HG03025 (cell line): Measurements from ENCODE around the gene ALG1L2.
"Not testable (repeated sequence)": the region's sequence is repeated elsewhere in the genome, so short reads cannot be mapped to it uniquely, and the experiment has no call there.

ENCODE experiments used
- ATAC-seq: cut with Tn5 transposase; IDR thresholded peaks from one replicate; pipeline ENCODE4 v1.9.1; 2021; ENCODE audit warnings: mild to moderate bottlenecking, moderate library complexity; ENCODE audit not compliant: unreplicated experiment, low FRiP score

ALG1L2 gene

DNA sequence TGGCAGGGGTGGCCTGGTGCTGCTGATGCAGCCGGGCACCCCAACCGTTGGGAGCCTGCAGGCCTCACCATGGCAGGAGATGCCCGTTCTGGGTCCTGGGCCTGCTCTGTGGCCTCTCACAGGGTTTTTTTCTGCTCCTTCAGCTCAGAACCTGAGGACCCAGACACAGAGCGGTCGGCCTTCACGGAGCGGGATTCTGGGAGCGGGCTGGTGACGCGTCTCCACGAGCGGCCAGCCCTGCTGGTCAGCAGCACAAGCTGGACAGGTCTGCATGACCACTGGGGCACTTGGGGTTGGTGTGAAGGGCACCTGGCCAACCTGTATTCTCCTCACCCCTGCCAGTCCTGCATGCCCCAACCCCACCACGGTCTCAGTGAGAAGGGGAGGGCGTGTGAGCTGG is 10.3 kb downstream of the ALG1L2 start:
- ATAC-seq: no peak

DNA sequence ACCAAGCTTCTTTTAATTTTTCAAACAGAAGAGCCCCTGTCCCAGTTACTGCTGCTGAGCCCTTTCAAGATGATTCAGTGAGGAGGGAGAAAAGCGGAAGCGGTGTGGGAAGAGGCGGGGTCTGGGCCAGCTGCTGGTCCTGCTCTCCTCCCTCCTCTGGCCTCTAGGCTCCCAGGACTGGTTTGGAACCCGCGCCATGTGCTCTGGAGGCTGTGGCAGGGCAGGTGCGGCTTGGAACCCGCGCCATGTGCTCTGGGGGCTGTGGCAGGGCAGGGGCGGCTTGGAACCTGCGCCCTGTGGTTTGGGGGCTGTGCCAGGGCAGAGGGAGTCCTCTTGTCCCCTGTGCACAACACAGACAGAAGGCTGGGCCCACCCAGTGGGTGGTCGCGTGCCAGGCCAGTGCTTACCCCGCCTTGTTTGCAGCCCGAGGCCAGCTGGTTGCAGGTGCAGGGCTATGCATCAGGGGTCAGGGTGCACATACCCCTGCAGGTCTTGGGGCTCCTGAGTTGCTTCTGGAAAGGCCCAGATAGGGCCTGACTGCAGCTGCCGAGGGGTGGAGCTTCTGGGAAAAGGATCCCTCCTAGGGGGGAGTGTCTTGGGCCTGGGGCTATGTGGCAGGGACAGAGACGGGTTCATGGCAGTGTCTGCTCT is 12.2 kb downstream of the ALG1L2 start:
- ATAC-seq: no peak

GRCh38 chr3:130094491-130094941 is 12.9 kb downstream of the ALG1L2 start:
- not testable (repeated sequence) for ATAC-seq

GRCh38 chr3:130095858-130096257 is 14.2 kb downstream of the ALG1L2 start:
- ATAC-seq: not testable (repeated sequence)

- not testable (repeated sequence) for ATAC-seq
These were observed 15.5 kb downstream of the ALG1L2 start for GRCh38 chr3:130097096-130097495.

GRCh38 chr3:130097690-130098638 is 16.3 kb downstream of the ALG1L2 start:
- not testable (repeated sequence) for ATAC-seq

DNA sequence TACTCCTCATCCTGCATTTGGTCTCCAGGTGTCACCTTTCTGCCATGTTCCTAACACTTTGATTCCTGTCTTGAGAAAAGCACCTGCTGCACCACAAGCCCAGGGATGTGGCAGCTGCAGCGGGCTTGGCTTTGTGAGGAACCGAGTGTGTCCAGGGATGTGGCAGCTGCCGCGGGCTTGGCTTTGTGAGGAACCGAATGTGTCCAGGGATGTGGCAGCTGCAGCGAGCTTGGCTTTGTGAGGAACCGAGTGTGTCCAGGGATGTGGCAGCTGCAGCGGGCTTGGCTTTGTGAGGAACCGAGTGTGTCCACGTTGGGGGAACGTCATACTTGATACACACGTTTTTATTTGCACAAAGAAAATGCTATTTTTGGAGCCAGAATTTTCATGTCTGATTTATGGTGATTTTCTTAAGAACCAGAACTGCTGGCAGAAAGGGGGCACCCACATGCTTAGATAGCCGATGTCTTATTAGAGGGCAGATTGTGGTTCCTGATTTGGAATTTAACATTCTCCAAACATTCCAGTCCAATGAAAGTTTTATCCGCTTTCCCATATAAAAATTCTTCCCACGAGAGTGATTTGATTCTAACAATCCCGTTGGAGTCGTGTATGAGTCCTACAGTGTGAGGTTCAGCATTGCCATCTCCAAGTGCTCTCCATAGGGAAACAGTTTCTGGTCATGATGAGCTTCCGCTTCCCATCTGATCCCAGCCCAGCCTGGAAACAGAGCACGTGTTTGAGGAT is 17.2 kb downstream of the ALG1L2 start:
- ATAC-seq: not testable (repeated sequence)

- not testable (repeated sequence) for ATAC-seq
These were observed 20.9 kb downstream of the ALG1L2 start for GRCh38 chr3:130102545-130102944.

GRCh38 chr3:130104191-130104590 is 22.6 kb downstream of the ALG1L2 start:
- not testable (repeated sequence) for ATAC-seq

DNA sequence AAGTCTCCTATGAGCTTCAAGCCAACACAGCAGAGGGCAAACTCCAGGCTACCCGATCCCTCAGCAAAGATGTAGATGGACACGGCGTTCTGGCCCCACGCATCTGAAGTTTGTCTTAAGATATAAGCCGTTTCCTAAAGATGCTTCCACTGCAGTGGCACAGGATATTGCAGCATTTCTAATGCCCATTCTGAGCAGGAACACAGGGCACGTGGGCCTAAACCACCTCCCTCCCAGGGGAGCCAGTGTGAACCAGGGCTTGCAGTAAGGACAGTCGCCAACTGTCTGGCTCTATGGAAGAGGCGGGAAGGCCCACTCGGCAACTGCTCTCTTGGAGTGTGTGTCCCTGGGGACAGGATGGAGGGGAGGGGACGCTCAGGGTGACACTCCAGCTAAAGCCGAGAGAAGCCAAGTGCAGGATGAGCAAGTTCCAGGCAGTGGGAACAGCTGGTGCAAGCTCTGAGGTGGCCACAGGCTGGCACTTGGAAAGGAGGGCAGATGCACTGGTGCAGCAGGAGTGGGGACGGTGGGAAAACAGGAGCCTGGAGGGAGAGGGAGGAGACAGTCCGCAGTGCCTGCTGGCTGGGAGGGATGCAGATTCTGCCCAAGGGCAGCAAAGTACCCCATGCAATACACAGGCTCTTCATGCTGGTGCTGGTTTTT is 25.8 kb downstream of the ALG1L2 start:
- ATAC-seq: not testable (repeated sequence)

- not testable (repeated sequence) for ATAC-seq
These were observed 27.4 kb downstream of the ALG1L2 start for GRCh38 chr3:130108836-130109585.

DNA sequence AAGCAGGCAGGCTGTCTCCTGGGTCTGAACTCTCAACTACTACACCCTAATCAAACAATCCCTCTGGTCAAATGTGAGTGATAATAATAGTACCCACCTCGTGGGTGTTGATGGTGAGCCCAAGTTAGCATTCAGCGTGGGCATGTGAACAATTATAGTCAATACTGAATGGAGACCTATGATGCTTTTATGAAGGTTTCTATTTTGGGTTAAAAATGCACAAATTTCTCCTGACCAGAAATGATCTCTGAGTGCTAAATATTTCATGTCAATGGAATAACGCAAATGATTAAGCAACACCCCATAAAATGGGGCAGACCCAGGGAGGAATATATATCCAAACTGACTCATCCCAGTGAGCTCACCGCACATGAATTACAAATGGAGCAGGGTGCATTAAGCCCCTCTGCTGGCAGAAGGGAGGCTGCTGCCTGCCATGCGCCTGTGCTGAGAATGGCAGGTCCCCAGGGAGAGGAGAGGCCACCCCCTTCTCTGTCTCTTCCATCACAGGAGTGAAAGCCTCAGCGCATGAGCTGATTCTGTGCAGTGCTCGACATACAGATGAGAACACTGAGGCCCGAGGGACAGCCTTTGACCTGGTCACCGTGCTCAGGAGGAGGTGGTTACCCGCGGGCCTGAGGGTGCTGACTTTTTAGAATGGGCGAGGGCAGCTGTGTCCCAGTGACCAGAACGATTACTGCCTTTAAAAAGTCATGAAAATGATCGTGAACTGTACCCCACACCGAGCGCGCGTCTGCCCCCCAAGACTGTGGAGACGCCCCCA is 28.9 kb downstream of the ALG1L2 start:
- ATAC-seq: not testable (repeated sequence)

DNA sequence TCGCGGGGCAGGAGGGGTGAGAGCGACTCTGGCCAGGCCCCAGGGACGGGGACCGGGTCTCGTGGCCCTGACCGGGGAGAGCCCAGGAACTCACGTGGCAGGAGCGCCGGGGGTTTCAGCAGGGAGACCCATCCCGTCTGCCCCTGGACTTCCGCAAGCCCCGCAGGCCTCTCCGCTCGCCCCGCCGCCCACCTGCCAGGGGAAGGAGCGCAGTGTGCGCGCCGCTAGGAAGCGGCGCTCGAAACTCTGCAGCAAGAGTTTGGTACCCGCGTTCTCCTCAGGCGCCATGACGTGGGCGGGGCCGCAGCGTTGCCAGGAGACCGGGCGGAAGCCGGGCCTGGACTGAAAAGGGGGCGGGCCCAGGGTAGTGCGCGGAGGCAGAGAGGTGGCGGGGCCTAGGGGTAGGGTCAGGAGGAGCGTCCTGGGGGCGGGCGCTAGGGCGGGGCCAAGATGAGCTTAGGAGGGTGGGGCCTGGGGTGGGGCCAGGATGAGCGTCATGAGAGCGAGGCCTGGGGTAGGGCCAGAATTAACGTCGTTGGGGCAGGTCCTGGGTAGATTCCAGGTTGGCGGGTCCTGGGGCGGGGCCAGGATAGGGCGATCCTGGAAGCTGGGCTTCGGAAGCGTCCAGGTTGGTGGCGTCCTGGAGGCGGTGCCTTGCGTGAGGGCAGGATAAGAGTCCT is 29.7 kb downstream of the ALG1L2 start:
- ATAC-seq: peak; percentile 100

DNA sequence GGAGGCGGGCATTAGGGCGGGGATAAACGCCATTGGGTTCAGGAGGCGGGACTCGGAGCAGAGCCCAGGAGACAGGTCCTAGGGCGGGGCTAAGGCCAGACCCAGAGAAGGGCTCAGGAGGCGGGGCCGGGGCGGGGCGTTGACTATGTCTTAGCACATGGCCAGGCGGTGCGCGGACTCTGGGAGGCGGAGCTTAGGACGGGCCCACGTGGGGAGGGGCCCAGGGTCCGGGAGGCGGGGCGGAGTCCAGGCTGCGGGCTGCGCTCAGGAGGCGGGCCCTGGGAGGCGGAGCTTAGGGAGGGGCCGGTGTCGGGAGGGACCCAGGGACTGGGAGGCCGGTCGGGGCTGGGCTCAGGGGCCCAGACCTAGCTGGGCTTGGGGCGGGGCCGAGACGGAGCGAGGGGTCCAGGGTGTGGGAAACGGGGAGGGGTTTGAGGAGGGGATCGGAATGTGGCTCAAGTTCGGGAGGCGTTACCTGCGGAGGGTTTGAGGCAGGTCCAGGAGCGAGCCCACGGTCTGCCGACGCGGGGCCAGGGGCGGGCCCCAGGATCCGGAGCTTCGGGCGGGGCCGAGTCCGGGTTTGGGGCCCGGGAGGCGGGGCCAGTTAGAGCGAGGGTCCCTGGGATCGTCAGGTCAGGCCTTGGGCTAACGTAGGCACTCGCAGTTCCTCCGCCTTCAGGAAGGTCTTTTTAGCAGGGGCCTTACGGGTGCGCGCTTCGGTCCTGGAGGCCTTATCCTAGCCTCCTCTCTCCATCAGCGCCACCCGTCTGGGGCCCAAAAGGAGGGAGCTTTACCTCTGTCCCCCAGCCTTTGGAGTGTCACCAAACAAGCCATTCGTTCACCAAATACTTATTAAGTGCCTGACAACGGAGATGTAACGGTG is 30.5 kb downstream of the ALG1L2 start:
- peak; percentile 61 for ATAC-seq

DNA sequence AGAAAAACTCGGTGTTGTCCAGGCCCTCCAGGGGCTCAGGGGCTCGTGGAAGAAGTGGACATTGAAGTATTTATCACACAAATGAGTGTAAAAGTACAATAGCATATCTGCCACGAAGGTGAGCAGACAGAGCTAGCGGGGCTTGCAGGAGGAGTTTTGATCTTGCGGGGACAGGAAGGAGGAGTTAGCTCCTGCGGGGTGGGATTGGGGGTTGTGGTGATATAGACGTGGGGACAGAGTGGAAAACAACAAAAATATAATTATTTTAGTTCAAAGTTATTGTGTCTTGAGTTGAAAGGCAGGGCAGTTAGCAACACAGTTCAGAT is 31.1 kb downstream of the ALG1L2 start:
- ATAC-seq: not testable (repeated sequence)

- not testable (repeated sequence) for ATAC-seq
These were observed 33.8 kb downstream of the ALG1L2 start for GRCh38 chr3:130115400-130115799.

DNA sequence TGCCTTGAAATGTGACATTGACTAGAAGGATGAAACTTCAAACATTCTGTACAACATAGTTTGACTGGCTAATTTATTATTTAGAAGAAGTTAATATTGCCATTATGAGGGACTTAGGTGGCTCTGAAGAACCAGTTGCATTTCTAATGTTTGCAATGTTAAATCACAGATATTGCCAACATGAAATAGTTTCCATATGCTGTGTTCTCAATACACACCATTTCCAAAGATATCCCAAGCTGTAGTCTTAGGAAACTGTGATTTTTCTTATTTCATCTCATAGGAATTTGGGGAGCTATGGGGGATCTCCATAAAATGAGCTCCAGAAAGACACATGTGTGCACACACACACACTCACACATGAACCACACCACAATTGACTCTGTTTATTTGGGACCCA is 36.3 kb downstream of the ALG1L2 start:
- no peak for ATAC-seq
